Measurements from ENCODE around the gene ABHD4.
A peak's percentile ranks its signal among the peaks of the same experiment; 100 is the strongest.
"Not testable (repeated sequence)": the region's sequence is repeated elsewhere in the genome, so short reads cannot be mapped to it uniquely, and the experiment has no call there.

The ABHD4 gene

DNA sequence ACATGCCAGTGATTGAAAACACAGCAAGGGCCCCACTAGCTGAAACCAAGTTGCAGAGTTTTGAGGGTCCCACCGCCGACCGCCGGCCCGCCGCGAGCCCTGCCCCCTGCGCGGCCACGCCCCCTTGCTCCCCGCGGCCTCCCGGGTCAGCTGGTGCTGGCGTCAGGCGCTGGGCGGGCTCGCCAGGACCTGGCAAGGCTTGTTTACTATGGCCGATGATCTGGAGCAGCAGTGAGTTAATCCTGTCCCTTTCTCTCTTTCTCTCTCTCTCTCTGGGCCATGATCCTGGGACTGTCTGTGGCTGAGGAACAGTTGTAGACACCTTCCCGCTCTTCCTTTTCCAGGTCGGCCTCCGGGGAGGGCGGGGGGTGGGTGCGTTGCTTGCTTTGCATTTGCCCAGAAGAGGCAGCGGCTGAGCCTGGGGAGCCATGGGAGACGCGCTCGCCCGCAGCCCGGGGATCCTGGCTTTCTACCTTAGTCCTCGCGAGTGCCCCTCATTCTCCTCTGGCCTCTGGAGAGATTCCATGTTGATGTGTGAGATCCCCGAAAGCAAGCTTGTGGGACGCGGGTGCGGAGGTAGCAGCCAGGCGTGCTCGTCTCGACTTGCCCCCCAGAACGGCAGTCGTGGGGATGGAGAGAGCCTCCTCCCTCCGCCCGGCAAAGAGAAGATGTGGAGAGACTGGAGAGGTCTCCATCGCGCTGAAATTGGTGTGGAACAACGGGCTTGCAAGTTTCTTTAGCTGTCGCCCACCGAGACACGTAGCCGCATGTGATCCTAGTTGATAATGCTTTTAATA lies at the start of gene ABHD4:
Gene ABHD4 (plus strand): TSS at position 202 of the 797 bp plus-strand sequence. CDS start 7 bp downstream, at position 209.
- DNase-seq, result peak; percentile 91

DNA sequence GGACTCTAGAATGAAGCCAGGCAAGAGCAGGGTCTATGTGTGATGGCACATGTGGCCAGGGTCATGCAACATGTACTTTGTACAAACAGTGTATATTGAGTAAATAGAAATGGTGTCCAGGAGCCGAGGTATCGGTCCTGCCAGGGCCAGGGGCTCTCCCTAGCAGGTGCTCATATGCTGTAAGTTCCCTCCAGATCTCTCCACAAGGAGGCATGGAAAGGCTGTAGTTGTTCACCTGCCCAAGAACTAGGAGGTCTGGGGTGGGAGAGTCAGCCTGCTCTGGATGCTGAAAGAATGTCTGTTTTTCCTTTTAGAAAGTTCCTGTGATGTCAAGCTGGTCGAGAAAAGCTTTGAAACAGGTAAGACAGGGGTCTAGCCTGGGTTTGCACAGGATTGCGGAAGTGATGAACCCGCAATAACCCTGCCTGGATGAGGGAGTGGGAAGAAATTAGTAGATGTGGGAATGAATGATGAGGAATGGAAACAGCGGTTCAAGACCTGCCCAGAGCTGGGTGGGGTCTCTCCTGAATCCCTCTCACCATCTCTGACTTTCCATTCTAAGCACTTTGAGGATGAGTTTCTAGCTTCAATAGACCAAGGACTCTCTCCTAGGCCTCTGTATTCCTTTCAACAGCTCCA lies 48.7 kb upstream of the ABHD4 start:
- no peak for DNase-seq

GRCh38 chr14:22549981-22550673 lies 48.0 kb upstream of the ABHD4 start:
- no peak for DNase-seq

DNA sequence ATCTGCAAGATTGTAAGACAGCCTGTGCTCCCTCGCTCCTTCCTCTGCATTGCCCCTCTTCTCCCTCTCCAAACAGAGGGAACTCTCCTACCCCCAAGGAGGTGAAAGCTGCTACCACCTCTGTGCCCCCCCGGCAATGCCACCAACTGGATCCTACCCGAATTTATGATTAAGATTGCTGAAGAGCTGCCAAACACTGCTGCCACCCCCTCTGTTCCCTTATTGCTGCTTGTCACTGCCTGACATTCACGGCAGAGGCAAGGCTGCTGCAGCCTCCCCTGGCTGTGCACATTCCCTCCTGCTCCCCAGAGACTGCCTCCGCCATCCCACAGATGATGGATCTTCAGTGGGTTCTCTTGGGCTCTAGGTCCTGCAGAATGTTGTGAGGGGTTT lies 46.5 kb upstream of the ABHD4 start:
- no peak for DNase-seq

DNA sequence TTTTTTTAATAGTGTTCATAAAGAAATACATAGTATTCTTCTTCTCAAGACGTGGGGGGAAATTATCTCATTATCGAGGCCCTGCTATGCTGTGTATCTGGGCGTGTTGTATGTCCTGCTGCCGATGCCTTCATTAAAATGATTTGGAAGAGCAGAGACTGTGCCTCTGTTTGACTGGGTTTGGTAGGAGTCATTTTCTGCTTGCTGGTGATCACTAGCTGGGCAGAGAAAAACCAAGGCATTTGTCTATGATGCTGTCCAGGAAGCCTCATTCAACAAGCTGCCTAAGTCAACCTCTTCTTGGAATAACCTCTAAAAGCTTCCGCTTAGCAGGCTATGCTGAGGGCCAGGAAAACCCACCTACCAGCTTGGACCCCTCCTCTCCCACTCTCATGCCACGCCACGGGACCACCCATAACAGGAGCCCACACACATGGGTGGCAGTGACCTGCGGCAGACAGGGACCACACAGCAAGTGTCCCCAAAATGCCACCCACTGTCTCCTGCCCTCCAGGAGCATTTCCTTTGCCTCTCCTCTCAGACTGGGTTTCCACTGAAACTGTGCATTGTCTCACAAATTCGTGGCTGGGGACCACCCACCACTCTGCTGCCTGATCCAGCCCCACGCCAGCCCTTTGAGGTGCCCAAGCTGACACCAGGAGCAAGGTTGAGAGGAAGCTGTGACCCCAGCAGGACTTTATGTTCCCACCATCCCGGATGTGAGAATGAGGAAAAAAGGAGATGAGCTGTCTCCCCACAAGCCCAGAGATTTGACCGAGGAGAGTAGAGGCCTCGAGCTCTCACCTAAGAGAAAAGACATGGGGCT lies 45.9 kb upstream of the ABHD4 start:
- no peak for DNase-seq

- no peak for DNase-seq
These were observed 45.3 kb upstream of the ABHD4 start for GRCh38 chr14:22552827-22553076.

DNA sequence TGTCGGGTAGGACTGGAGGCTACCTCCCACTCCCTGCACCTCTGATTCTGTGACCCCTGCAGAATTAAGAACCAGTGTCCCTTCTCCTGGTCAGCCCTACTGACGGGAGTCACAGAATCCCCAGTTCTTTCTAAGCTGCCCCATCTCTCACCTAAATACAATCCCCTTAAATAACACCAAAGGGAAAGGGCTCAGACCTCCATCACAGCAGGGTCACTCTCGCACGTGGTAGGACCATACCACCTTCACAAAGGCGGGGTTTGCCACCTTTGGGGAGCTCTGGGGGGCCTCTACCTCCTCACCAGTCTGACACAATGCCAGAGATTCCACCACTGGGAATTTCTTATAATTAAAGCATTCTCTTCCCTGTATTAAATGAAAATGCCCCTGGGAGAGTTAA lies 44.7 kb upstream of the ABHD4 start:
- no peak for DNase-seq

DNA sequence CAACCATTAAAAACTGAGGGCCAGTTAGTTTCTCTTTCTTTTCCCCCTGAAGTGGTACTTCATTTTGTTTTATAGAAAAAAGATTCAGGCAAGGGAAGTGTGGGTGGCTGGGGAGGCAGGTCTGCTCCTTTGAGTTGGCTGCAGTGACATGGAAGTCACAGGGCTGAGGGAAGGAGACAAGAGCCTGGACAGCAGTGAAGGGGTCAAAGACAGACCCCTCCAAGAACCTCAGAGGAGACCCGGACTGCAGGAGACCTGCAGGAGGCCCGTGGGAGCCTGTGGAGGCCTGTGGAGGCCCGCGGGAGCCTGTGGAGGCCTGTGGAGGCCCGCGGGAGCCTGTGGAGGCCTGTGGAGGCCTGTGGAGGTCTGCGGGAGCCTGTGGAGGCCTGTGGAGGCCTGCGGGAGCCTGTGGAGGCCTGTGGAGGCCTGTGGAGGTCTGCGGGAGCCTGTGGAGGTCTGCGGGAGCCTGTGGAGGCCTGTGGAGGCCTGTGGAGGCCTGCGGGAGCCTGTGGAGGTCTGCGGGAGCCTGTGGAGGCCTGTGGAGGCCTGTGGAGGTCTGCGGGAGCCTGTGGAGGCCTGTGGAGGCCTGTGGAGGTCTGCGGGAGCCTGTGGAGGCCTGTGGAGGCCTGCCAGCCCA lies 44.1 kb upstream of the ABHD4 start:
- not testable (repeated sequence) for DNase-seq

- no peak for DNase-seq
These were observed 43.4 kb upstream of the ABHD4 start for GRCh38 chr14:22554498-22555383.

- DNase-seq, result no peak
These were observed 42.6 kb upstream of the ABHD4 start for GRCh38 chr14:22555384-22556011.

GRCh38 chr14:22556021-22556989 lies 41.8 kb upstream of the ABHD4 start:
- DNase-seq, result peak; percentile 60

- peak; percentile 88 for DNase-seq
These were observed 41.0 kb upstream of the ABHD4 start for GRCh38 chr14:22556990-22557623.

GRCh38 chr14:22557846-22558220 lies 40.3 kb upstream of the ABHD4 start:
- DNase-seq, result no peak

DNA sequence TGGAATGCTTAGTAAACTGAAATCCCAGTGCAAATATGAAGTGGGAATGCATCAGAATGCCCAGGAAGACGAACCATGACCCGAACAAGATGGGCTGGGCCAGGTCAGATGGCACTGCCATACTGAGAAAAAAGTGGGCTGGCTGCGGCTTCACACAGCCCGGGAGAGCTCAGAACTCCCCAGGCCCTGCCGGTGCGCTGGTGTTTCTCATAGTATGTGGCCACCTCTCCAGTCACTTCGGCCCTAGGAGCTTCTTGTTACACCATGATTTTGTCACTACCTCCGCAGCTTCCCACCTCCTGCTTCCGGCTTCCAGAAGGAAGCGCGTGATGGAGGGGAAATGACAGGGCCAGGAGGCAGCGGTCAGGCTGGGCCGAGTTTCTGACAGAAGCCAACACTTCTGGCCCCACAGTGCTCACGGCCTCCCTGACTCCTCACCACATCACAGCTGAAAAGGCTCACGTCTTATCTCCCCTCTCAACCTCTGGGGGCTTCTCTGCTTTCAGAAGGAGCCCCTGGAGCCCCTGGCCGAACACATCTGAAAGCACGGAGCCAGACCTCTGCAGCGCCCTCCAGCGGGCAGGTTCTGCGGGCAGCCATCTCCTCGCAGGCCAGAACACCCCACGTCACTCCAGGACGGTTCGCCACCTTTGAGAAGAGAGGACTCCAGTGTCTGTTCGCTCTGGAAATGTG lies 39.7 kb upstream of the ABHD4 start:
- no peak for DNase-seq

- no peak for DNase-seq
These were observed 39.1 kb upstream of the ABHD4 start for GRCh38 chr14:22559041-22559440.

DNA sequence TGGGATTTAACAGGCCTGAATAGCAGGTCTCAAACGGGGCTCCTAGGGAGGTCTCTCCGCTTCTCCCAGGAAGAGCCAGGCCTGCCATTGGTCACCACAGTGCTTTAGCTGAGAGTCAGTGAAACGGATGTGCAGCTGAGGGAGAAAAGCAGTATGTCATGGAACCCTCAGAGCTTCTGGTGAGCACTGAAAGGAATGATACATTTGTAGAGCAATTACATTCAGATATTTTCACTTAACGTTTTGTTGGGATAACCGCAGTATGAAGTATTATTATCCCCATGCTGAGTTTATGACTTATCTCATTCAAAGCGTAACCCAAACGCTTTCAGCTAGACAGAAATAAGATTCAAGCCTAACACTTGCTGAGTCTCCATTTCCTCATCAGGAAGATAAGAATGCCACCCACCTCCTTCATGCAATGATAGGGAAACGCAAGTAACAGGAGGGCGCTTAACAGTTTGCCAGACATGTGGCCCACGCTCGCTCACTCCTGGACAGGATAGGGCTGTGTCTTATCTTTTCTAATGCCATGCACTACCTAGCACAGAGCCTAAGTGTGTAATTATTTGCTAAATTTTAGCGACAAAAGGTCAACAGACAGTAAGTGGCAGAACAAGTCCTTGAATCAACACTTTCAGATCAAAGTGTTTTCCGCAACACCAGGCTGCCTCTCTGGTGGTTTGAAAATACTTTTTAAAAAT lies 37.3 kb upstream of the ABHD4 start:
- DNase-seq, result no peak

DNA sequence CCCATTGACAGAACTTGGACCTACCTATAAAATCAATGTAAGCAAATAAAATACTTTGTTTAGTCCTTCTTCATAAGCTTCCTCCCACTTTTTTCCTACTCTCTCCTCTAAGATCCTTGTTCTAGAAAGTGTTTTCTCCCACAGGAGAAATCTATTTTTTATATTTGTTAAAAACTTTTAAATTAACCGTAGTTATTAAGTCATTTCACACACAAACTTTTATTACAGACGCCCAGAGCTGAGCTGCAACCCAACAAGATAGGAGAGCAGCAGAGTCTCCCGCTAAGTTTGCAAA lies 36.8 kb upstream of the ABHD4 start:
- no peak for DNase-seq

Data from right hindlimb (tissue), 1 donor.